ENCODE measurements around the gene BBS12.

DNA sequence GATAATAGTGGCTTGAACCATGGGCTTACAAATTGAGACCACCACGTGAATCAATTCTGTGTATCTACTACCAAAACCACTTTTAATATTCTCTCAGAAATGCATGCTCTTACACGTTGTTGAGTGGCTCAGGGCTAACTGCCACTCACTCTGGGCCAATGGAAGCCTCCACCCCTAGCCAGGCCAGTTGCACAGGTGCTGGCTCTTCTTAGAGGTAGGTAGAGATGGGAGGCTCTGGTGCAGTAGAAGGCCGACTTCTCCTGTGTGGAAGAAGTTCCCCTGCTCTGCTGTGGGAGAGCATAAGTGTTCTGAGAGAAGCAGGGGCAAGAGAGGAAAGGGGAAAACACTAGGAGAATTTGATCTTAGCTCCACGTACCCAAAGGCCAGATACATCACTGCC lies 25.0 kb upstream of the BBS12 start:
- TF ChIP-seq CTCF (IDR thresholded peaks at IDR 0.05; ENCODE audit: insufficient read depth, low read length, poor library complexity, severe bottlenecking) (no peak), EZH2phosphoT487 (conservative IDR thresholded peaks at IDR 0.05; ENCODE audit: low read length) (no peak)

All from SU-DHL-6 (cell line).